Upper lobe of left lung (tissue), 6 donors: Measurements from ENCODE around the gene GPHB5. TPM values are rescaled to one million over a fixed set of nuclear protein-coding genes. Genes with fewer than 3 reads are reported as not detected.

ENCODE experiments used
- ATAC-seq, 2 donors: fragments of 200-7000 bp; cut with Tn5 transposase; one replicate each; pipeline ENCODE4 v1.9.1; 2022; ENCODE audit warnings: mild to moderate bottlenecking in 2 of 2, moderate library complexity in 2 of 2; ENCODE audit not compliant: low FRiP score in 2 of 2
- DNase-seq, 2 donors: peaks; one replicate each; pipeline ENCODE4 v3.0.0-alpha.2; 2019 to 2020
- H3K27ac ChIP-seq, 4 donors: fragments of 200-600 bp; sonication (generic); one replicate each; pipeline ENCODE4 v1.5.1; 2016 to 2019
- H3K27me3 ChIP-seq, 4 donors: fragments of 200-600 bp; sonication (generic); one replicate each; pipeline ENCODE4 v1.5.1; 2017 to 2019
- H3K36me3 ChIP-seq, 4 donors: fragments of 200-600 bp; sonication (generic); one replicate each; pipeline ENCODE4 v1.5.1; 2016 to 2019
- H3K4me1 ChIP-seq, 4 donors: fragments of 200-600 bp; sonication (generic); one replicate each; pipeline ENCODE4 v1.5.1; 2018 to 2019
- H3K4me3 ChIP-seq, 4 donors: fragments of 200-600 bp; sonication (generic); one replicate each; pipeline ENCODE4 v1.5.1; 2017 to 2019; ENCODE audit warnings: mild to moderate bottlenecking in 2 of 4, moderate library complexity in 1 of 4
- H3K9me3 ChIP-seq, 4 donors: fragments of 200-600 bp; sonication (generic); one replicate each; pipeline ENCODE4 v1.5.1; 2018 to 2019
- EP300 ChIP-seq, 4 donors: sonication (generic); formaldehyde crosslinking; IDR thresholded peaks; one replicate each; pipeline ENCODE4 v1.5.1; 2017; ENCODE audit warnings: antibody characterized with exemption in 4 of 4, control low read depth in 2 of 4
- POLR2A ChIP-seq, 4 donors: fragments of 450-650 bp; IDR thresholded peaks; one replicate each; pipeline ENCODE4 v1.5.1; 2016 to 2017; ENCODE audit warnings: antibody characterized with exemption in 4 of 4, mild to moderate bottlenecking in 2 of 4
- POLR2AphosphoS5 ChIP-seq, 2 donors: sonication (generic); formaldehyde crosslinking; IDR thresholded peaks; one replicate each; pipeline ENCODE4 v1.5.1; 2017; ENCODE audit warnings: antibody characterized with exemption in 2 of 2
- WGBS, 2 donors: methylation state at CpG; one replicate each; pipeline ENCODE4 v1.1.5; 2017 to 2018; 5-methylcytosine and 5-hydroxymethylcytosine counted together
- total RNA-seq, 6 donors: library from RNA; depleted of rRNA in 4 of 6; stranded (reverse); fragments of >200 nt in 4 of 6; gene quantifications; one replicate each; pipeline versions ENCODE4 v1.1.0 to v1.2.1, GENCODE V29; 2016 to 2021
- TF ChIP-seq, protein P1 (sequence below), 6 experiments: fragments of 450-650 bp in 4 of 6; fragments of 200-600 bp in 2 of 6; sonication (generic) in 2 of 6; IDR thresholded peaks; one replicate each; pipeline ENCODE4 v1.5.1; 2016 to 2019; ENCODE audit warnings: antibody characterized with exemption in 6 of 6
- donor health status: DM: no; HTN: no; CAD: no; lungs with moderate emphysema.
- donor health status: DM: no; HTN: yes; CAD: no; lungs with severe emphysema.

GPHB5 gene
- total RNA-seq, 6 donors from 2014 or later: not detected

DNA sequence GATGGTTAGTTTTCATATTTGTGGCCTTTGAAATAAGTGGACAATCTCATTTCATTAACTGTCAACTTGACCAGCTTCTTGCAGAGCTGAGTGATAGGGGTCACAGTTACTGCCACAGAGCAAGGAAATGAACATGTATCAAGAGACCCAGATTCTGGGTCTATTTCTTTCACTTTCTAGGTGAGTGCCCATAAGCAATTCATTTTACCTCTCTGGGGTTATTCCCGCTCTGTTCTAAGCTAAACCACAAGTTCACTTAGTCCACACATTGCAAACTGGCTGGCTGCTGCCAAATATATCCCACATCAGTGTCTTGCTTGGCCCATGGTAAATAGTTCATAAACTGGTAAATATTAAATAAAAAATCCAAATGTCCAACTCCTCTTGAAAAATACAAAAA, 29.9 kb downstream of the GPHB5 start:
- 83 to 95% methylated on average over 1 of the region's 1 CpG for WGBS, 2 donors
- Histone ChIP-seq H3K9me3 (no peaks in the 10 kb centered on the region), H3K4me3 (no peak overlapping the region), H3K4me1 (no peaks in the 10 kb centered on the region), H3K27me3 (no peaks in the 10 kb centered on the region), H3K27ac (no peak overlapping the region), H3K36me3 (peaks cover 0 to 51% (median 0%) of the 10 kb centered on the region in 4 donors)
- no peak for TF ChIP-seq POLR2A (IDR thresholded peaks at IDR 0.05)
- TF ChIP-seq, protein P1, sequence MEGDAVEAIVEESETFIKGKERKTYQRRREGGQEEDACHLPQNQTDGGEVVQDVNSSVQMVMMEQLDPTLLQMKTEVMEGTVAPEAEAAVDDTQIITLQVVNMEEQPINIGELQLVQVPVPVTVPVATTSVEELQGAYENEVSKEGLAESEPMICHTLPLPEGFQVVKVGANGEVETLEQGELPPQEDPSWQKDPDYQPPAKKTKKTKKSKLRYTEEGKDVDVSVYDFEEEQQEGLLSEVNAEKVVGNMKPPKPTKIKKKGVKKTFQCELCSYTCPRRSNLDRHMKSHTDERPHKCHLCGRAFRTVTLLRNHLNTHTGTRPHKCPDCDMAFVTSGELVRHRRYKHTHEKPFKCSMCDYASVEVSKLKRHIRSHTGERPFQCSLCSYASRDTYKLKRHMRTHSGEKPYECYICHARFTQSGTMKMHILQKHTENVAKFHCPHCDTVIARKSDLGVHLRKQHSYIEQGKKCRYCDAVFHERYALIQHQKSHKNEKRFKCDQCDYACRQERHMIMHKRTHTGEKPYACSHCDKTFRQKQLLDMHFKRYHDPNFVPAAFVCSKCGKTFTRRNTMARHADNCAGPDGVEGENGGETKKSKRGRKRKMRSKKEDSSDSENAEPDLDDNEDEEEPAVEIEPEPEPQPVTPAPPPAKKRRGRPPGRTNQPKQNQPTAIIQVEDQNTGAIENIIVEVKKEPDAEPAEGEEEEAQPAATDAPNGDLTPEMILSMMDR (IDR thresholded peaks at IDR 0.05): no peak
- no peak for TF ChIP-seq POLR2AphosphoS5 (IDR thresholded peaks at IDR 0.05)
- TF ChIP-seq EP300 (IDR thresholded peaks at IDR 0.05): no peak
- DNase-seq (no peak), ATAC-seq (no peak)

- Histone ChIP-seq H3K4me1 (no peaks in the 10 kb centered on the region), H3K27me3 (no peaks in the 10 kb centered on the region), H3K36me3 (peaks cover 0 to 47% (median 0%) of the 10 kb centered on the region in 4 donors), H3K4me3 (no peak overlapping the region), H3K27ac (no peak overlapping the region), H3K9me3 (no peaks in the 10 kb centered on the region)
- ATAC-seq (peak in 1 of 2 donors; percentile 83), DNase-seq (no peak)
- 83 to 88% methylated on average over 6 of the region's 6 CpGs for WGBS, 2 donors
- TF ChIP-seq POLR2A (IDR thresholded peaks at IDR 0.05) (no peak), EP300 (IDR thresholded peaks at IDR 0.05) (no peak), POLR2AphosphoS5 (IDR thresholded peaks at IDR 0.05) (no peak)
- TF ChIP-seq, protein P1 (IDR thresholded peaks at IDR 0.05): no peak
Observed at GRCh38 chr14:63287666-63288483, 30.9 kb downstream of the GPHB5 start.

GRCh38 chr14:63286071-63286470, 32.7 kb downstream of the GPHB5 start:
- 74 to 89% methylated on average over 2 of the region's 2 CpGs for WGBS, 2 donors
- TF ChIP-seq EP300 (IDR thresholded peaks at IDR 0.05) (no peak), POLR2A (IDR thresholded peaks at IDR 0.05) (no peak), POLR2AphosphoS5 (IDR thresholded peaks at IDR 0.05) (no peak)
- TF ChIP-seq, protein P1 (IDR thresholded peaks at IDR 0.05): no peak
- H3K9me3 ChIP-seq: no peaks in the 10 kb centered on the region
- H3K4me1 ChIP-seq: no peaks in the 10 kb centered on the region
- no peak for ATAC-seq
- H3K27ac ChIP-seq: no peak overlapping the region
- H3K27me3 ChIP-seq: no peaks in the 10 kb centered on the region
- H3K36me3 ChIP-seq: peaks cover 0 to 30% (median 0%) of the 10 kb centered on the region in 4 donors
- DNase-seq: no peak
- H3K4me3 ChIP-seq: no peak overlapping the region

DNA sequence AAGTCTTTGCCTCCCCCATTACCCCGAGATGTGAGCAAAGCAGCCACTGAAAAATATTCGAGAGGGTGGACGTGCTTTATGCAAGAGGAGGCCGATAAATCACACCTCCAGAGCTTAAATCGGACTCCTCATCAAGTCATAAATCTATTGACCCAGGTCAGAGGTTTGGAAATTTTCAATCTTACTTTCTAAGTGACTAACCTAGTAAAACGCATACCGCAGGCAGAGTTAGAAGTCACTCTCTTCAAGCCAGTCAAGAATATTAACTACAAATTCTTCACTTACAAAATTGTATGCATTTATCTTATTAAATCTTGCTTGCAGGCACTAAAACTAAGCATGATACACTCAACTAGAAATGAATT, 34.9 kb downstream of the GPHB5 start:
- H3K27me3 ChIP-seq: no peaks in the 10 kb centered on the region
- H3K27ac ChIP-seq: peak overlapping the region in 1 of 4 donors; percentile 5
- ATAC-seq (no peak), DNase-seq (no peak)
- no peaks in the 10 kb centered on the region for H3K4me1 ChIP-seq
- TF ChIP-seq, protein P1 (IDR thresholded peaks at IDR 0.05): no peak
- TF ChIP-seq EP300 (IDR thresholded peaks at IDR 0.05) (no peak), POLR2A (IDR thresholded peaks at IDR 0.05) (no peak), POLR2AphosphoS5 (IDR thresholded peaks at IDR 0.05) (no peak)
- 85 to 95% methylated on average over 7 of the region's 7 CpGs for WGBS, 2 donors
- no peaks in the 10 kb centered on the region for H3K9me3 ChIP-seq
- H3K36me3 ChIP-seq: peaks cover 0 to 17% (median 0%) of the 10 kb centered on the region in 4 donors
- H3K4me3 ChIP-seq: no peak overlapping the region
